HepG2 (cell line): Measurements from ENCODE around the gene BCL2L1. TPM values are rescaled to one million over a fixed set of nuclear protein-coding genes. Genes with fewer than 3 reads are reported as not detected.

Source experiments
- ATAC-seq: fragments of 200-7000 bp; cut with Tn5 transposase; 3 replicates; pipeline ENCODE4 v1.9.1; 2020; ENCODE audit warnings: mild to moderate bottlenecking, moderate library complexity
- BruUV-seq: library from RNA; stranded (reverse); fragments of 400-500 nt; replicated peaks from 2 replicates; lab custom pipeline; 2021; lab: Mats Ljungman, UMichigan
- CTCF ChIA-PET: fragments of 300-600 bp; formaldehyde crosslinking; extraction: SDS; loops from one replicate; lab custom pipeline; 2021; ENCODE audit warnings: low total read pairs, inconsistent platforms, low intra/inter-chr PET ratio; lab: Yijun Ruan, JAX
- POLR2A ChIA-PET: fragments of 350-600 bp; sonication (Branson Sonifier 250); formaldehyde crosslinking; loops from one replicate; lab custom pipeline; 2020; ENCODE audit warnings: antibody characterized with exemption, inconsistent platforms; lab: Yijun Ruan, JAX
- DNase-seq: peaks from one replicate; pipeline ENCODE4 v3.0.0-alpha.2; 2015; ENCODE audit warnings: low spot score
- FAIRE-seq: peaks from 3 replicates; lab custom pipeline; 2011; peaks lifted over from hg19 to GRCh38; lab: Jason Lieb, UNC
- H2AFZ ChIP-seq: one replicate; pipeline ENCODE4 v1.6.1; 2011; ENCODE audit warnings: low read length, inconsistent platforms
- H3K27ac ChIP-seq: fragments of 300-600 bp; 3 replicates; pipeline ENCODE4 v1.8.0; 2011; ENCODE audit warnings: mixed run types, mild to moderate bottlenecking, mixed read lengths, low read length, inconsistent platforms; ENCODE audit not compliant: insufficient read depth; ENCODE audit errors: extremely low read length
- H3K27me3 ChIP-seq, 2 experiments: fragments of 200-600 bp in 1 of 2; 2 replicates in 1 of 2; 3 replicates in 1 of 2; pipeline versions ENCODE4 v1.6.0 to v1.8.0; 2011; ENCODE audit warnings: low read length in 2 of 2, mild to moderate bottlenecking in 2 of 2, moderate library complexity in 2 of 2, inconsistent platforms in 1 of 2; ENCODE audit not compliant: insufficient read depth in 2 of 2, control insufficient read depth in 1 of 2
- H3K36me3 ChIP-seq, 2 experiments: fragments of 200-600 bp in 1 of 2; replicated peaks in 1 of 2; 2 replicates in 1 of 2; 3 replicates in 1 of 2; pipeline versions ENCODE4 v1.5.1 to v1.8.0; 2011; ENCODE audit warnings: low read length in 2 of 2, inconsistent platforms in 1 of 2; ENCODE audit not compliant: insufficient read depth in 2 of 2, control insufficient read depth in 1 of 2
- H3K4me1 ChIP-seq: 2 replicates; pipeline ENCODE4 v1.5.1; 2012; ENCODE audit warnings: low read length, inconsistent platforms; ENCODE audit not compliant: insufficient read depth
- H3K4me2 ChIP-seq: 2 replicates; pipeline ENCODE4 v1.6.0; 2011; ENCODE audit warnings: low read depth, low read length, inconsistent platforms
- H3K4me3 ChIP-seq, 3 experiments: fragments of 200-600 bp in 1 of 3; sonication (generic), shearing (Covaris generic) in 1 of 3; replicated peaks in 1 of 3; 2 replicates each; pipeline ENCODE4 v1.5.1; 2011 to 2016; ENCODE audit warnings: low read length in 3 of 3, inconsistent platforms in 2 of 3, low read depth in 2 of 3, mild to moderate bottlenecking in 2 of 3, control low read depth in 1 of 3, mixed read lengths in 1 of 3; ENCODE audit not compliant: insufficient read depth in 1 of 3
- H3K79me2 ChIP-seq: one replicate; pipeline ENCODE4 v1.6.1; 2011; ENCODE audit warnings: low read length, inconsistent platforms; ENCODE audit not compliant: insufficient read depth
- H3K9ac ChIP-seq: 2 replicates; pipeline ENCODE4 v1.6.0; 2011; ENCODE audit warnings: mild to moderate bottlenecking, low read depth, low read length, inconsistent platforms; ENCODE audit not compliant: insufficient read depth
- H3K9me3 ChIP-seq: 2 replicates; pipeline ENCODE4 v1.5.1; 2012; ENCODE audit warnings: mild to moderate bottlenecking, low read length
- H4K20me1 ChIP-seq: 2 replicates; pipeline ENCODE4 v1.6.0; 2011; ENCODE audit warnings: inconsistent platforms, mild to moderate bottlenecking, low read length, moderate library complexity; ENCODE audit not compliant: insufficient read depth
- ARID2 ChIP-seq: sonication (generic); formaldehyde crosslinking; IDR thresholded peaks from 2 replicates; pipeline ENCODE4 v1.8.1; 2022; ENCODE audit warnings: mild to moderate bottlenecking, missing genetic modification reagents, borderline replicate concordance
- CHD4 ChIP-seq: fragments of 200-600 bp; sonication (generic); IDR thresholded peaks from 2 replicates; pipeline ENCODE4 v1.7.0; 2017; ENCODE audit warnings: mild to moderate bottlenecking, low read length, borderline replicate concordance
- FOXJ3 ChIP-seq: sonication (generic); formaldehyde crosslinking; IDR thresholded peaks from 2 replicates; pipeline ENCODE4 v1.4.0; 2020; ENCODE audit warnings: missing genetic modification reagents, mild to moderate bottlenecking, borderline replicate concordance
- GABPB1 ChIP-seq: IDR thresholded peaks from 2 replicates; pipeline ENCODE4 v1.6.1; 2016; ENCODE audit warnings: mild to moderate bottlenecking, missing genetic modification reagents, moderate library complexity, missing compliant biosample characterization
- HOXA9 ChIP-seq: sonication (generic); formaldehyde crosslinking; IDR thresholded peaks from 2 replicates; pipeline ENCODE4 v1.8.1; 2022; ENCODE audit warnings: missing genetic modification reagents, mild to moderate bottlenecking, moderate library complexity, borderline replicate concordance
- JUNB ChIP-seq: sonication (generic); formaldehyde crosslinking; IDR thresholded peaks from 2 replicates; pipeline ENCODE4 v1.8.0; 2022; ENCODE audit warnings: missing genetic modification reagents, mild to moderate bottlenecking, borderline replicate concordance
- NFIB ChIP-seq: sonication (generic); formaldehyde crosslinking; IDR thresholded peaks from 2 replicates; pipeline ENCODE4 v1.9.0; 2021; ENCODE audit warnings: missing genetic modification reagents, mild to moderate bottlenecking, borderline replicate concordance
- PRPF4 ChIP-seq: fragments of 200-400 bp; formaldehyde crosslinking; IDR thresholded peaks from 2 replicates; pipeline ENCODE4 v1.6.1; 2016; ENCODE audit warnings: low read length, low read depth; ENCODE audit not compliant: poor library complexity, severe bottlenecking
- ZBTB38 ChIP-seq: sonication (generic); formaldehyde crosslinking; IDR thresholded peaks from 2 replicates; pipeline ENCODE4 v1.5.1; 2020; ENCODE audit warnings: mild to moderate bottlenecking, missing genetic modification reagents
- ZNF350 ChIP-seq: sonication (generic); formaldehyde crosslinking; IDR thresholded peaks from 2 replicates; pipeline ENCODE4 v1.4.0; 2020; ENCODE audit warnings: mild to moderate bottlenecking, low read depth, missing genetic modification reagents, borderline replicate concordance
- ZNF550 ChIP-seq: sonication (generic); formaldehyde crosslinking; IDR thresholded peaks from 2 replicates; pipeline ENCODE4 v1.4.0; 2020; ENCODE audit warnings: mild to moderate bottlenecking, missing genetic modification reagents, borderline replicate concordance
- ZNF709 ChIP-seq: sonication (generic); formaldehyde crosslinking; IDR thresholded peaks from 2 replicates; pipeline ENCODE4 v1.5.0; 2020; ENCODE audit warnings: mild to moderate bottlenecking, missing genetic modification reagents
- WGBS: methylation state at CpG from one replicate; pipeline ENCODE4 v1.1.6; 2017; ENCODE audit warnings: low lambda C conversion rate; 5-methylcytosine and 5-hydroxymethylcytosine counted together
- in situ Hi-C: cut with HindIII; loops from 2 replicates; pipeline ENCODE4 v1.10.0; 2017; ENCODE audit warnings: low pct_unique_long_range_greater_than_20kb; ENCODE audit not compliant: extremely low pct_ligation_motif_present
- intact Hi-C: fragments of 100-400 bp; cut with micrococcal nuclease; formaldehyde crosslinking; loops from one replicate; pipeline ENCODE4 v1.10.0; 2022; ENCODE audit not compliant: unreplicated experiment
- polyA plus RNA-seq, 8 experiments: library from polyadenylated mRNA; depleted of rRNA in 3 of 8; stranded (reverse) in 7 of 8; unstranded in 1 of 8; fragments of >200 nt; fragmentation: Illumina TruSeq in 4 of 8; extraction: Trizol in 4 of 8; gene quantifications; 2 replicates each; pipeline versions ENCODE4 v1.2.1 to v1.2.3, GENCODE V29; 2011 to 2016; ENCODE audit warnings: low read depth in 4 of 8, missing spikeins in 1 of 8, mixed read lengths in 1 of 8; ENCODE audit not compliant: insufficient read depth in 1 of 8
- total RNA-seq, 5 experiments: library from RNA; depleted of rRNA; stranded (reverse); fragments of >200 nt; fragmentation: Illumina TruSeq; extraction: Trizol; gene quantifications; 2 replicates each; pipeline ENCODE4 v1.2.3, GENCODE V29; 2016; ENCODE audit warnings: low read depth in 1 of 5
- TF ChIP-seq, protein P1 (sequence below): sonication (generic); formaldehyde crosslinking; conservative IDR thresholded peaks from 2 replicates; pipeline ENCODE4 v1.8.0; 2022; ENCODE audit warnings: missing genetic modification reagents
- TF ChIP-seq, protein P2 (sequence below): sonication (generic); formaldehyde crosslinking; IDR thresholded peaks from 2 replicates; pipeline ENCODE4 v1.8.0; 2022; ENCODE audit warnings: mild to moderate bottlenecking, missing genetic modification reagents, moderate library complexity
- TF ChIP-seq, protein P3 (sequence below): sonication (generic); formaldehyde crosslinking; IDR thresholded peaks from 2 replicates; pipeline ENCODE4 v1.4.0; 2020; ENCODE audit warnings: missing genetic modification reagents, mild to moderate bottlenecking, borderline replicate concordance
- TF ChIP-seq, protein P4 (sequence below): sonication (generic); formaldehyde crosslinking; IDR thresholded peaks from 2 replicates; pipeline ENCODE4 v1.8.0; 2022; ENCODE audit warnings: missing genetic modification reagents, mild to moderate bottlenecking, inconsistent platforms, borderline replicate concordance

The BCL2L1 gene
- total and polyA plus RNA-seq, 2 of the 13 experiments (the other 11 are each of a cell fraction or from before 2014, with no cell fraction given) = 164 to 258 TPM

DNA sequence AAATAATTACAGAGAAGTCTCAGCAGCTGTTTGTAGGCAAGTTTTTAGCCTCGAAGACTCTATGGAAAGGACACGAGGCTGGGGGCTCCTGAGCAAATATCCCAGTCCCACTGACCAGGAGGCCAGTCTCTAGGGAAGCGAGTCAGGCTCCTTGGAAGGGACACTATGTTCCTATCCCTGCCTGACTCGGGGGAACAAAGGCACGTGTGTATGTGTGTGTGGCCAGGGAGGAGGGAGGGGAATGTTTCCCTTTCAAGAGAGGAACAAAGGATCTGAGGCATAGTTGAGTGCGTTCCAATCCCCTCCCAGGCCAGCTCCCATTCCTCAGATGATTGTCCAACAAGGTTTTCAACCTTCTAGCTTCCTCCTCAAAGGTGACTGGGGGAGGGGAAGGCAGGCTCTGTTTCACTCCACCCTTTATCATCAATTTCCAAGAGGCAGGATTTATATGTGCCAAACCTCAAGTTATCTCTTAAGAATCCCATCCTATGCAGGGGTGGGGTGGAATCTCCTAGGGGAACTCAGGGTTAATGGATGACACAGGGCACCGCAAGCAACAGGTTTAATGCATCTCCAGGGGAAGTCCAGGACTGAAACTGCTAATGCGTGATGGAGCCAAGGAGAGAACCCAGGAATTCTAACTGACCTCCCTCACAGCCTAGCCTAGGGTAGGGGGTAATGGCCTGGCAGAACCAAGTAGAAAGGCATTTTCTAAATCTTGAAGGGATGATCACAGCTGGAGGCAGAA, 9.9 kb downstream of the BCL2L1 start:
- H3K9ac ChIP-seq = peak overlapping the region; percentile 59
- DNase-seq (peak; percentile 95), ATAC-seq (peak; percentile 61), FAIRE-seq (peak; percentile 71)
- intact Hi-C loops = loop anchor here (1.0 to 2.0 kb wide), 3 partner anchors 8 to 16 kb away; no protein-coding TSS in a partner anchor
- peaks cover 39 to 85% of the 10 kb centered on the region in 2 experiments for H3K36me3 ChIP-seq
- TSS peak; percentile 0 for BruUV-seq
- H3K27ac ChIP-seq = peak overlapping the region; percentile 61
- H3K4me1 ChIP-seq = peaks cover 99% of the 10 kb centered on the region
- ChIA-PET POLR2A (interaction anchor here (1.4 to 33.2 kb wide), 11 partner anchors 2 to 140 kb away, joined by 5 to 2822 read pairs (median 21); partner anchors contain the start of genes BCL2L1, ID1 and TPX2), CTCF (no interaction called here)
- no peaks in the 10 kb centered on the region for H3K27me3 ChIP-seq
- 30% methylated on average over 8 of the region's 8 CpGs for WGBS
- H3K4me2 ChIP-seq = peak overlapping the region; percentile 64
- H3K79me2 ChIP-seq = peaks cover 95% of the 10 kb centered on the region
- H3K9me3 ChIP-seq = no peaks in the 10 kb centered on the region
- H3K4me3 ChIP-seq = peak overlapping the region in 2 of 3 experiments; percentile 2 to 29; a peak in 2 of 6 replicates
- peaks cover 15% of the 10 kb centered on the region for H4K20me1 ChIP-seq
- H2AFZ ChIP-seq = no peak overlapping the region
- in situ Hi-C loops = no loop called here
- TF ChIP-seq, protein P1, sequence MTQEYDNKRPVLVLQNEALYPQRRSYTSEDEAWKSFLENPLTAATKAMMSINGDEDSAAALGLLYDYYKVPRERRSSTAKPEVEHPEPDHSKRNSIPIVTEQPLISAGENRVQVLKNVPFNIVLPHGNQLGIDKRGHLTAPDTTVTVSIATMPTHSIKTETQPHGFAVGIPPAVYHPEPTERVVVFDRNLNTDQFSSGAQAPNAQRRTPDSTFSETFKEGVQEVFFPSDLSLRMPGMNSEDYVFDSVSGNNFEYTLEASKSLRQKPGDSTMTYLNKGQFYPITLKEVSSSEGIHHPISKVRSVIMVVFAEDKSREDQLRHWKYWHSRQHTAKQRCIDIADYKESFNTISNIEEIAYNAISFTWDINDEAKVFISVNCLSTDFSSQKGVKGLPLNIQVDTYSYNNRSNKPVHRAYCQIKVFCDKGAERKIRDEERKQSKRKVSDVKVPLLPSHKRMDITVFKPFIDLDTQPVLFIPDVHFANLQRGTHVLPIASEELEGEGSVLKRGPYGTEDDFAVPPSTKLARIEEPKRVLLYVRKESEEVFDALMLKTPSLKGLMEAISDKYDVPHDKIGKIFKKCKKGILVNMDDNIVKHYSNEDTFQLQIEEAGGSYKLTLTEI = no peak
- TF ChIP-seq PRPF4 (peak; percentile 4), ZNF709 (CRISPR knock-in tag) (no peak), JUNB (CRISPR knock-in tag) (no peak; the same call in 1 of the 2 replicates), ZNF550 (CRISPR knock-in tag) (peak; percentile 89), NFIB (CRISPR knock-in tag) (no peak), HOXA9 (CRISPR knock-in tag) (no peak), CHD4 (no peak), ZNF350 (peak; percentile 63; the same call in 1 of the 2 replicates), ZBTB38 (CRISPR knock-in tag) (no peak), ARID2 (no peak), GABPB1 (CRISPR knock-in tag) (no peak), FOXJ3 (CRISPR knock-in tag) (peak; percentile 2; the same call in 1 of the 2 replicates)
- TF ChIP-seq, protein P2, sequence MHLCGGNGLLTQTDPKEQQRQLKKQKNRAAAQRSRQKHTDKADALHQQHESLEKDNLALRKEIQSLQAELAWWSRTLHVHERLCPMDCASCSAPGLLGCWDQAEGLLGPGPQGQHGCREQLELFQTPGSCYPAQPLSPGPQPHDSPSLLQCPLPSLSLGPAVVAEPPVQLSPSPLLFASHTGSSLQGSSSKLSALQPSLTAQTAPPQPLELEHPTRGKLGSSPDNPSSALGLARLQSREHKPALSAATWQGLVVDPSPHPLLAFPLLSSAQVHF (CRISPR knock-in tag) = no peak
- TF ChIP-seq, protein P3, sequence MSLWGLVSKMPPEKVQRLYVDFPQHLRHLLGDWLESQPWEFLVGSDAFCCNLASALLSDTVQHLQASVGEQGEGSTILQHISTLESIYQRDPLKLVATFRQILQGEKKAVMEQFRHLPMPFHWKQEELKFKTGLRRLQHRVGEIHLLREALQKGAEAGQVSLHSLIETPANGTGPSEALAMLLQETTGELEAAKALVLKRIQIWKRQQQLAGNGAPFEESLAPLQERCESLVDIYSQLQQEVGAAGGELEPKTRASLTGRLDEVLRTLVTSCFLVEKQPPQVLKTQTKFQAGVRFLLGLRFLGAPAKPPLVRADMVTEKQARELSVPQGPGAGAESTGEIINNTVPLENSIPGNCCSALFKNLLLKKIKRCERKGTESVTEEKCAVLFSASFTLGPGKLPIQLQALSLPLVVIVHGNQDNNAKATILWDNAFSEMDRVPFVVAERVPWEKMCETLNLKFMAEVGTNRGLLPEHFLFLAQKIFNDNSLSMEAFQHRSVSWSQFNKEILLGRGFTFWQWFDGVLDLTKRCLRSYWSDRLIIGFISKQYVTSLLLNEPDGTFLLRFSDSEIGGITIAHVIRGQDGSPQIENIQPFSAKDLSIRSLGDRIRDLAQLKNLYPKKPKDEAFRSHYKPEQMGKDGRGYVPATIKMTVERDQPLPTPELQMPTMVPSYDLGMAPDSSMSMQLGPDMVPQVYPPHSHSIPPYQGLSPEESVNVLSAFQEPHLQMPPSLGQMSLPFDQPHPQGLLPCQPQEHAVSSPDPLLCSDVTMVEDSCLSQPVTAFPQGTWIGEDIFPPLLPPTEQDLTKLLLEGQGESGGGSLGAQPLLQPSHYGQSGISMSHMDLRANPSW (CRISPR knock-in tag) = no peak
- TF ChIP-seq, protein P4, sequence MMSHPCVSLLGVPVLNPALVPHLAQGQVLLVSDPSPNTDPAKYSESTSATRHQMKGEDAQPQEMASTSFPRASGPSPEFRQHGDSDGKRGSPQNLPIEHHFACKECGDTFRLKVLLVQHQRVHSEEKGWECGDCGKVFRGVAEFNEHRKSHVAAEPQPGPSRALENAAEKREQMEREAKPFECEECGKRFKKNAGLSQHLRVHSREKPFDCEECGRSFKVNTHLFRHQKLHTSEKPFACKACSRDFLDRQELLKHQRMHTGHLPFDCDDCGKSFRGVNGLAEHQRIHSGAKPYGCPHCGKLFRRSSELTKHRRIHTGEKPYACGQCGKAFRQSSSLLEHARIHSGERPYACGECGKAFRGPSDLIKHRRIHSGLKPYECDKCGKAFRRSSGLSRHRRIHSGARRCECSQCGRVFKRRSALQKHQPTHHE = no peak
